ENCODE data around the gene CCDC59. TPM values are rescaled to one million over a fixed set of nuclear protein-coding genes. Genes with fewer than 3 reads are reported as not detected.
"Not testable (repeated sequence)": the region's sequence is repeated elsewhere in the genome, so short reads cannot be mapped to it uniquely, and the experiment has no call there.

The CCDC59 gene
- total RNA-seq, 1 donor, result 47.4 TPM

DNA sequence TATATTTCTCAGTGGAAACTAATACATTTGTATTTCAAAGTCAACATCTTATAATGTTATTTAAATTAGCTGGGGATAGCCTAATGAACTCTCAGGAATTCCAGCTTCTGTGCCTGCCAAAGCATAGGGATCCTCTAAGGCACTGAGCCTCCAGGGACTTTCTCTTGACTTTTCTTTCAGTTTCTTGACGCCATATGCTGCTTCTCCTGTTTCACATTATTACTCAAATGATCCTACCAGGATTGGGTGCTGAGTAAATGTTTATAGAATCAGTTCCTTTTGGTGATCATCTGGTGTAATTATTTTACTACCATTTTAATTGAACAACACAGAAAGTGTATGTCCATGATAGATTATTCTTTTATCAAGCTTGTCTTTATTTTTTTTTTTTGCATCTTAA is 8.0 kb upstream of the CCDC59 start:
- H4K20me1 ChIP-seq (ENCODE audit: insufficient read depth, low read length), result no peaks in the 10 kb centered on the region
- no peaks in the 10 kb centered on the region for H3K79me2 ChIP-seq (ENCODE audit: insufficient read depth, low read length)
- no peaks in the 10 kb centered on the region for H3K9me3 ChIP-seq (ENCODE audit: low read depth, low read length)
- H3K36me3 ChIP-seq (ENCODE audit: insufficient read depth, low read length), result no peaks in the 10 kb centered on the region
- DNase-seq (ENCODE audit: insufficient read length, low spot score, missing footprints), result no peak
- no peak overlapping the region for H3K4me3 ChIP-seq (ENCODE audit: insufficient read depth, low read length)
- no peaks in the 10 kb centered on the region for H3K4me1 ChIP-seq (ENCODE audit: insufficient read depth, low read length)
- no peak overlapping the region for H3K4me2 ChIP-seq (ENCODE audit: insufficient read depth, low read length)
- H3K27me3 ChIP-seq (ENCODE audit: insufficient read depth, low read length), result no peaks in the 10 kb centered on the region
- TF ChIP-seq, protein P1, sequence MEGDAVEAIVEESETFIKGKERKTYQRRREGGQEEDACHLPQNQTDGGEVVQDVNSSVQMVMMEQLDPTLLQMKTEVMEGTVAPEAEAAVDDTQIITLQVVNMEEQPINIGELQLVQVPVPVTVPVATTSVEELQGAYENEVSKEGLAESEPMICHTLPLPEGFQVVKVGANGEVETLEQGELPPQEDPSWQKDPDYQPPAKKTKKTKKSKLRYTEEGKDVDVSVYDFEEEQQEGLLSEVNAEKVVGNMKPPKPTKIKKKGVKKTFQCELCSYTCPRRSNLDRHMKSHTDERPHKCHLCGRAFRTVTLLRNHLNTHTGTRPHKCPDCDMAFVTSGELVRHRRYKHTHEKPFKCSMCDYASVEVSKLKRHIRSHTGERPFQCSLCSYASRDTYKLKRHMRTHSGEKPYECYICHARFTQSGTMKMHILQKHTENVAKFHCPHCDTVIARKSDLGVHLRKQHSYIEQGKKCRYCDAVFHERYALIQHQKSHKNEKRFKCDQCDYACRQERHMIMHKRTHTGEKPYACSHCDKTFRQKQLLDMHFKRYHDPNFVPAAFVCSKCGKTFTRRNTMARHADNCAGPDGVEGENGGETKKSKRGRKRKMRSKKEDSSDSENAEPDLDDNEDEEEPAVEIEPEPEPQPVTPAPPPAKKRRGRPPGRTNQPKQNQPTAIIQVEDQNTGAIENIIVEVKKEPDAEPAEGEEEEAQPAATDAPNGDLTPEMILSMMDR (IDR thresholded peaks at IDR 0.05; ENCODE audit: extremely low read depth, low read depth, low read length), result no peak
- H2AFZ ChIP-seq (ENCODE audit: low read length), result no peak overlapping the region
- no peak overlapping the region for H3K27ac ChIP-seq (ENCODE audit: low read depth, low read length)

DNA sequence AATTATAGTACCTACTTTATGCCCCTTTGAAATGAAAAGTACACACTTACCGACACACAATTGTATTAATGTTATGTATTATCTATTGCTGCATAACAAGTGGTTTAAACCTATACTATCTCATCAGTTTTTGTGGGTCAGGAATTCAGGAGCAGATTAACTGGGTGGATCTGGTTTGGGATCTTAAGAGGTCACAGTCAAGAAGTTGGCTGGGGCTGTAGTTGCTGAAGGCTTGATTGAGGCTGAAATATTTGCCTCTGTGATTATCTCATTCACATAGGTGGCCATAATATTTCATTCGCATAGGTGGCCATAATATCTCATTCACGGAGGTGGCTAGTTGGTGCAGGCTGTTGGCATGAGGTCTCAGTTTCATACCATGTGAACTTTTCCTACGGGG is 5.8 kb upstream of the CCDC59 start:
- Histone ChIP-seq H3K9me3 (ENCODE audit: low read depth, low read length) (no peaks in the 10 kb centered on the region), H3K79me2 (ENCODE audit: insufficient read depth, low read length) (peaks cover 3% of the 10 kb centered on the region), H4K20me1 (ENCODE audit: insufficient read depth, low read length) (no peaks in the 10 kb centered on the region), H3K27ac (ENCODE audit: low read depth, low read length) (no peak overlapping the region), H3K27me3 (ENCODE audit: insufficient read depth, low read length) (no peaks in the 10 kb centered on the region), H3K4me1 (ENCODE audit: insufficient read depth, low read length) (peaks cover 9% of the 10 kb centered on the region), H3K36me3 (ENCODE audit: insufficient read depth, low read length) (no peaks in the 10 kb centered on the region), H3K4me3 (ENCODE audit: insufficient read depth, low read length) (no peak overlapping the region), H2AFZ (ENCODE audit: low read length) (no peak overlapping the region), H3K4me2 (ENCODE audit: insufficient read depth, low read length) (no peak overlapping the region)
- TF ChIP-seq, protein P1 (IDR thresholded peaks at IDR 0.05; ENCODE audit: extremely low read depth, low read depth, low read length), result no peak
- DNase-seq (ENCODE audit: insufficient read length, low spot score, missing footprints), result no peak

DNA sequence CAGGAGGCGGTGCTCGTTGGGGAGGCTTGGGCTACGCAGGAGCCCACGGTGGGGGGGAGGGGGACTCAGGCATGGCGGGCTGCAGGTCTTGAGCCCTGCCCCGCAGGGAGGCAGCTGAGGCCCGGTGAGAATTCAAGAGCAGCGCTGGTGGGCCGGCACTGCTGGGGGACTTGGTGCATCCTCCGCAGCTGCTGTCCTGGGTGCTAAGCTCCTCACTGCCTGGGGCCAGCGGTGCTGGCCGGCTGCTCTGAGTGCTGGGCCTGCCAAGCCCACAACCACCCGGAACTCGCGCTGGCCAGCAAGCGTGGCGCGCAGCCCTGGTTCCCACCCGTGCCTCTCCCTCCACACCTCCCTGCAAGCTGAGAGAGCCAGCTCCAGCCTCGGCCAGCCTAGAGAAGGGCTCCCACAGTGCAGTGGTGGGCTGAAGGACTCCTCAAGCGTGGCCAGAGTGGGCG is 3.3 kb upstream of the CCDC59 start:
- Histone ChIP-seq H3K9me3 (ENCODE audit: low read depth, low read length) (no peaks in the 10 kb centered on the region), H3K79me2 (ENCODE audit: insufficient read depth, low read length) (peaks cover 19% of the 10 kb centered on the region), H3K36me3 (ENCODE audit: insufficient read depth, low read length) (no peaks in the 10 kb centered on the region), H3K4me3 (ENCODE audit: insufficient read depth, low read length) (no peak overlapping the region), H3K27me3 (ENCODE audit: insufficient read depth, low read length) (no peaks in the 10 kb centered on the region), H2AFZ (ENCODE audit: low read length) (no peak overlapping the region), H3K27ac (ENCODE audit: low read depth, low read length) (no peak overlapping the region), H4K20me1 (ENCODE audit: insufficient read depth, low read length) (no peaks in the 10 kb centered on the region), H3K4me1 (ENCODE audit: insufficient read depth, low read length) (peaks cover 17% of the 10 kb centered on the region), H3K4me2 (ENCODE audit: insufficient read depth, low read length) (no peak overlapping the region)
- TF ChIP-seq, protein P1 (IDR thresholded peaks at IDR 0.05; ENCODE audit: extremely low read depth, low read depth, low read length), result no peak
- DNase-seq (ENCODE audit: insufficient read length, low spot score, missing footprints), result no peak

DNA sequence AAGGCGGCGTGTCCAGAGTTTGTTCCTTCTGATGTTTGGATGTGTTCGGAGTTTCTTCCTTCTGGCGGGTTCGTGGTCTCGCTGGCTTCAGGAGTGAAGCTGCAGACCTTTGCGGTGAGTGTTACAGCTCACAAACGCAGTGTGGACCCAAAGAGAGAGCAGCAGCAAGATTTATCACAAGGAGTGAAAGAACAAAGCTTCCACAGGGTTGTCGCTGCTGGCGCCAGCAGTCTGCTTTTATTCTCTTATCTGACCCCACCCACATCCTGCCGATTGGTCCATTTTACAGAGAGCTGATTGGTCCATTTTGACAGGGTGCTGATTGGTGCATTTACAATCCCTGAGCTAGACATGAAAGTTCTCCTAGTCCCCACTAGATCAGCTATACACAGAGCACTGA is 2.6 kb upstream of the CCDC59 start:
- DNase-seq (ENCODE audit: insufficient read length, low spot score, missing footprints); H4K20me1 ChIP-seq (ENCODE audit: insufficient read depth, low read length); H2AFZ ChIP-seq (ENCODE audit: low read length); H3K27ac ChIP-seq (ENCODE audit: low read depth, low read length); H3K9me3 ChIP-seq (ENCODE audit: low read depth, low read length); H3K4me2 ChIP-seq (ENCODE audit: insufficient read depth, low read length); H3K27me3 ChIP-seq (ENCODE audit: insufficient read depth, low read length); H3K4me3 ChIP-seq (ENCODE audit: insufficient read depth, low read length); H3K36me3 ChIP-seq (ENCODE audit: insufficient read depth, low read length): not testable (repeated sequence)
- Histone ChIP-seq H3K4me1 (ENCODE audit: insufficient read depth, low read length) (peaks cover 17% of the 10 kb centered on the region), H3K79me2 (ENCODE audit: insufficient read depth, low read length) (peaks cover 26% of the 10 kb centered on the region)

Measured in osteoblast (primary cell).